GM18951 (cell line): Measurements from ENCODE around the gene HIVEP2.

Experiments
- POLR2A ChIP-seq: IDR thresholded peaks from 4 replicates; pipeline ENCODE4 v1.6.1; 2011; ENCODE audit warnings: mild to moderate bottlenecking; ENCODE audit not compliant: insufficient read length, insufficient read depth; ENCODE audit errors: extremely low read depth
- in situ Hi-C: fragments of 300-500 bp; cut with MboI; formaldehyde crosslinking; loops from one replicate; pipeline ENCODE4 v1.12.0; 2022; ENCODE audit warnings: low sequenced_read_pairs, mixed read lengths, inconsistent platforms; ENCODE audit not compliant: unreplicated experiment

The HIVEP2 gene

DNA sequence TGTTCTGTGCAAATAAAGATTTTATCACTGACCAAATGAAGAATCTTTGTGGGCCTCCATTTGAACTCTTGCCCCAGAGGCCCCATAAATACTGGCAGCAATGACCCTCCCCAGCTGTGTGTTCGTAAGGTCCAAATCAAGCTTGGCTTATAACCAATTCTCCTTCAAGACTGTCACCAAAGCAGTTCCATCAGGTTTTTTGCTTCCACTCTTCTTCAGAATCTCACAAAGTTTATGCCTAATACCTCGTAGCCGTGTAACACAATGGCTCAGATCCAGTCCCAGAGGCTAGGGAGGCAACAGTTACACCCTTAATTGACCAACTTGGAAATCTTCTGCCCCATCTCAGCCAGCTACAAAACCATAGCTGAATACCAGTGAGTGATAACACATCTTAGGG lies 120.5 kb downstream of the HIVEP2 start:
- no peak for TF ChIP-seq POLR2A
- in situ Hi-C loops: no loop called here

DNA sequence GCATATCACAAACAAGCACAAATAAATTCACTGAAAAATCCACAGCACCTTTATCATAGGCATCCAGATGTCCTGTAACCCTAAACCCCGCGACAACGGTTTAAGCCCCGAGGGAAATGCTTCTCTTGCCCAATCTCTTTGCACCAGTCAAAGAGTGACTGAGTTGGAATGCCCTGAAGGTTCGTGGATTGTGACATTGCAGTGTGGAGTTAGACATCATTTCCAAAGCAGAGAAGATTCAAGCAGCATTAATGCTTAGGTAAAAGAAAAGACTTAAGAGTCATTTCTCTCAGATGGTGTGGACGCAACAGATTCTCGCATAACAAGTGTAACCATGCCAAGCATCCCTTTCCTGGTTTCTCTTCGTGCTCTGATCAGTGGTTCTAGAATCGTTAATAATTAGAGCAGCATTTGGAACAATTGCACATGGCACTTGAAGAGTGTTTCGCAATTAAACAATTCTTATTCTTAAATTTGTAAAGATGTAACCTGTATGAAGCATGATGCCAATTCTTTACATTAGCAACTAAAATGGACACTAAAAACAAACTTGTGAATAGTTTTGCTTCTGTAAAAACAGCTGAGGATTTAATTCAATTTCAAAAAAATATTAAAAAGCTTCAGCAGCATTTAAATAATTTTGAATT lies 121.6 kb downstream of the HIVEP2 start:
- in situ Hi-C loops: no loop called here
- no peak for TF ChIP-seq POLR2A

DNA sequence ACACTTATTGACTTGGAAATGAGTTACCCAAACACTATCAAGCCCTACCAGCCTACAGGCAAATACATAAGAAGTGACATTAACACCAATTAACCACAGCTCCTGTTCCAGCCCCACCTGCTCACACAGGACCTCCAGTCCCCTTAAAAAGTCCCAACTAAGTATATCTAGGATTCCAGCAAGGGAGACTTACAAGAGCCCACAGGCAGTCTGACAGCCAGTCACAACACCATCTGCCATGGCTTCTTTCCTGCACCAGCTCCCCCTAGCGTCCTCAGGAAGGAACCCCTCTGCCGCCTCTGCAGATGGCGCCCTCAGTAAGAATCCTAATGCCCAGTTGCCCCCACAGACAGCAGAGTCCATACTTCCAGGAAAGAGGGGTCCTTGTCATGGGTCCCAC lies 122.1 kb downstream of the HIVEP2 start:
- no peak for TF ChIP-seq POLR2A
- in situ Hi-C loops: no loop called here

DNA sequence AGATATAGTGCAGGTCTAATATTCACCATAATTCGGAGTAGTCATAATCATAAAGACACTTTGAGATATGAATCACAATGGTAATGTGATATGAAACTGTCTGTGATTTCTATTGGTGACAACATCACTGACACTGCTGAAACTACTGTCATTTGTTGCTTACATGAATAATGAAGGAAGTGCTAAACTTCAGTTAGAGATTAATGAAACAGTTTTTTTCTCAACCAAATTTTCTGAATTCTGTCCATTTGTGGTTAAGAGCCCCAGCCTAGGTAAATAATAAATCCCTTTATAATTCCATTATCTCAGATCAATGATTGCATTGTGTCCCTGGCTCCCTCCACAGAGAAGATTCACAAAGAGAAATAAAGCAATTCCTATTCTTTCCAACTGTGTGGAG lies 122.6 kb downstream of the HIVEP2 start:
- in situ Hi-C loops: no loop called here
- TF ChIP-seq POLR2A: no peak

DNA sequence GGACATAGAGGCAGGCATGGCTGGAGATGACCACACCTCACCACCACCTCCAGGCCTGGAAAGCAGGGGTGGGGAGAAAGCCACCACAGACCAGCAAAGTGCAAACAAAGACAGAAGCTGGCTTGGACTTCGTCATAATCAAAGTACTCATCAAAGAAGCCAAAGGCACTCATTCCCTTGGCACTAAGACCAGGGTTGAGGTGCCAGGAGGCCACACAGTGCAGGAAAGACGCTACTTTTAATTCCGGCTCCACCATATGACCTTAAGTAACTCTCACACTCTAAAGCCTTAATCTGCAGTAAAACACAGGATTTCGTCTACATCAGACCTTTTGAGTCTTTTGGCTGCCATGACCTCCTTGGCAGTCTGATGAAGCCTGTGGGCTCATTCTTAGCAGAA lies 123.1 kb downstream of the HIVEP2 start:
- no peak for TF ChIP-seq POLR2A
- in situ Hi-C loops: no loop called here

DNA sequence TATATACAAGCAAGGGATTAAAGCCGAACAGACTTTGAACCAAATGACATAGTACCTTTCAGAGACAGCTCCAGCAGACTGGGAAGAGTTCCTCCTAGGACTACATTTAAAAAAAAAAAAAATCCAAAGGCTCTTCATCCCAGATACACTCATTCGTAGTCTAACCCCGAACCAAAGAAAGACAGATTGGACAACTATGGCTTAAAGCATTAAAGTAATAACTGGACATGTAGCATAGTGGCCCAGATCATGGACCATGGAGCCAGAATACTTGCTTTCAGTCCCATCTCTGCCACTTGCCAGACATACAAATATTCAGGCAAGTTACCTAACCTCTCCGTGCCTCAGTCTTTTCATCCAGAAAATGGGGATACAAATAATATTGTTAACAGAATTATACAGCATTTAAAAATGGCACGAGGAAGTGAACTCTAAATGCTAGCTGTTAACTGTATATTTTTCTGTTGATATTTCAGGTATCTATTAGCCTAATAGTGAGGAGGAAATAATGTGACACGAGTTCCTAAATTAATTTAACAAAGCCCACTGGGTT lies 123.7 kb downstream of the HIVEP2 start:
- TF ChIP-seq POLR2A: no peak
- in situ Hi-C loops: no loop called here

DNA sequence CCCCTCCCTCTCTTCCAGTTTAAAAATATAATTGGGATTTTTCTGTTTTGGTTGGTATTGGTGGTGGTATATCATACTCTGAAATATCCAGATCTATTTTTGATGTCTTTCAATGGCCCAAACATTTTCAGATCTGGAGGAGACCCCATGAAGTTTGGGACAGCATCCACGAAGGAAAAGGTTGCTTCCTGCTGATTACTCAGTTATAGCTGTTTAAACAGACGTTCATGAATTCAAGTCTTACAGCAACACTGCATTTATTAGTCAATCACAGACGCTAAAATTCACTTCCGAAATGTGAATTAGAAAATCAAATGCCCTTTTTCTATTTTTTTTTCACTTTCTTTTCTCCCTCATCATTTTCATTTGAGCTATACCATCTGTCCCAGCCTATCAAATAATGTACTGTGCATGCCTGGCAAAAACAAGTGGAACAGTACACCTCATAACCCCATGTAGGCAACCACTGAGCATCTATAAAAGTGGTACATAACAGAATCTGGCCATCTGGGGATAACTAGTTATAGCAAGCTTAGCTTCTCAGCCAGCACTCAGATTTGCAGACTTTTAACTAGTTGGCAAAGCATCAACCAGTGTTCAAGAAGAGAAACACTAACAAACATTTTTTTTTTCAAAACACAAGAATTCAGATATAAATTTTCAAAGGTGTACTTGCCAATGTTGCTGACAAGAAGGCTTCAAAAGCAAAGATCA lies 124.5 kb downstream of the HIVEP2 start:
- in situ Hi-C loops: no loop called here
- TF ChIP-seq POLR2A: no peak

DNA sequence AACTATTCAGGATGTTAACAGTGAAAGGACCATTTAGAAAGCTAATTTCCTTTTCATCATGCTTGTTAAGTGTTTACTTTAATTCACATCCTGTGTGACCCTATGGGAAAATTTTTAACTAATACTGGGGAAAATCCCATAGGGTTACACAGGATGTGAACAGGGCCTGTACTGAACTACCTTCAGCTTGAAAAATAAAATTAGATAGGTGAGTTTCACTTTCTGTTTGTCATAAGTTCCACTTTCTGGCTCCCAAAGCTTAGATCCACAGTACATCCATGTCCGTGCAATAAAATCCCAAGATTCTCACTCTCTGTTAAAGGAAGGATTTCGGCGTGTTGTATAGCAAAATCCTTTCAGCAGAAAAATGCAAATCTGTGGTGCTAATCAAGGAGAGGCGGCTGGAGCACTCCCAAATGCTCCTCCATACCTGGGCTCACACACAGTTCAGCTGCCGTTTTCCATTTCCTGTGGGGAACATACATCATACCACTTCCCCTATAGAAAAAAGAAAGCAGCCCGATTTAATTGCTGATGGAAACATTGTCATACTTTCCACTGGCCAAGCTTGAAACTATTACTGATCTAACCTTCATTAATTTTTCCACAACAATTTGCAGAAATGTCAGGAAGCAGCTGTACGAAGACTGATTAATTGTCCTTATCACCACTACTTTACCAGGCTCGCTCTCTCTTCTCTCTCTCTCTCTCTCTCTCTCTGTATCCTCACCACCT lies 125.2 kb downstream of the HIVEP2 start:
- in situ Hi-C loops: no loop called here
- TF ChIP-seq POLR2A: no peak

DNA sequence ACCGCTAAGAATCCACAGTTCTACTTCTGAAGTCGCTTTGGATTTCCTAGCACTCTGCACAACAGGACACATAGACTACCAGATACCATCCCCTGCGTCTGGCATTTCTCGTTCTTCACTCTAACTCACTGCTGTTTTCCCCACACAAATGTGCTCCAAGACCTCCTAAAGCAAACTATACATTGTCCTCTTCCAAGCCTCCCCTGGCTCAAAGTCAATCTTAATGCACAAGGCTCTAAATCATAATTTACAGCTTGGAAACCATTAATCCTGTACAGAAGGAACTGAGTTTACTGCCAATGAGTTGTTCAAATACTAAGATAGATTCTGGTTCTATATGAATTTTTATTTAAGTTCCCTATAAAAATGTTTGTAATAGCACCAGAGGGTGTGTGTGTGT lies 128.5 kb downstream of the HIVEP2 start:
- in situ Hi-C loops: no loop called here
- no peak for TF ChIP-seq POLR2A

DNA sequence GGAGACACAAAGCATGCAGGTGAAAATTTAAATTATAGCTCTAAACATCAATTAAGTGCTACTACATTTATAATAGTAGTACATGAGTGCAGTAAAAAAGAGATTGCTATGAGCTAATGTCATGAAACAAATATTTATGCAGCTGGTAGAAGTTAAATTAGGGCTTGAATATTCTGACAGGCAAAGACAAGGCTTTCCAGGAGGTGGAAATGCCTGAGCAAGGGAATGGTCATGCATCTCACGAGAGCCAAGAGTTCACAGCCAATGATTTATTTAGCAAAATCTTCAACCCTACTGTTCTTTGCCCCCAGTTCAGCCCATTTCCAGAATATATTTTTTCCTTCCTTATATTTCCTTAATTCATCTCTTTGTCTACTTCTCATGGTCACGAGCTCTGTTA lies 128.9 kb downstream of the HIVEP2 start:
- no peak for TF ChIP-seq POLR2A
- in situ Hi-C loops: no loop called here

DNA sequence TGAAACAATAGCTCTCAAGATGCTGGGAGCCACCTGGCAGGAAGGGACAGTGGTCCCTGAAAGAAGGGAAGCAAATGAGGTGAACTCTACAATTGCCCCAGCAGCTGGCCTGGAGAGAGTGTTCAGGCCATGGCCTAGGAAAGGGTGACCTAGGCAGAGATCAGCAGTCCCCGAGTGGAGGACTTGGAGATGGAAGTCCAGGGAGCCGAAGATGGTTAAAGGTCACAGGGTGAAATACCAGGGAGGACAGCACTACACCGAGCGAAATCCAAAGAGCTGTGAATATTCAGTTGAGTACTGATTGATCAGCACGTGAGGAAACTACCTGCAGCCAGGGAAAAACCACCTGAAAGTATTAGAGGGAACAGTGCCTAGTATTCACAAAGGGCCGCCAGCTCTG lies 133.1 kb downstream of the HIVEP2 start:
- in situ Hi-C loops: no loop called here
- no peak for TF ChIP-seq POLR2A

DNA sequence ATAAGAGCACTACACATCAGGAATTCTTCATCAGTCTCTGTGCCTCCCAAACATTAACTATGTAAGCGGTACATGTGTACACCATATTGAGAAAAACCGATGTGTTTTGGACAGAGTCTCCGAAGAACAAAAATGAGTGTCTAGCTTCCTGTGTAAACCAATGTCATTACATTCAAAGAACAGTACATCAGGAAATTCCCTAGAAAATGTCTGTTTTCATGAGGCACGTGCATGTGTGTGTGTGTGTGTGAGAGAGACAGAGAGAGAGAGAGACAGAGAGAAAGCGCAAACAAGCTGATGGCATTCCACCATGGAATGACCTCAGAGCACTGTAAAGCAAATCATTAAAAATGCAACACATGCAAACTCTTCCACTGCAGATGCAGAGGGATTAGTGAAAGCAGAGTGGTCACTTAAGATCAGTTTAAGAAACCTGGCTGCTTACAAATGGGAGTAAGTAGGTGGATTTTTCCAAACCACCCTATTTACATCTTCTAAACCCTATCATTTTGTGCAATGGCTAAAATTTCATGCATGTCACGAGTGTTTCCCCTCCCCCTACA lies 133.9 kb downstream of the HIVEP2 start:
- TF ChIP-seq POLR2A: no peak
- in situ Hi-C loops: no loop called here

DNA sequence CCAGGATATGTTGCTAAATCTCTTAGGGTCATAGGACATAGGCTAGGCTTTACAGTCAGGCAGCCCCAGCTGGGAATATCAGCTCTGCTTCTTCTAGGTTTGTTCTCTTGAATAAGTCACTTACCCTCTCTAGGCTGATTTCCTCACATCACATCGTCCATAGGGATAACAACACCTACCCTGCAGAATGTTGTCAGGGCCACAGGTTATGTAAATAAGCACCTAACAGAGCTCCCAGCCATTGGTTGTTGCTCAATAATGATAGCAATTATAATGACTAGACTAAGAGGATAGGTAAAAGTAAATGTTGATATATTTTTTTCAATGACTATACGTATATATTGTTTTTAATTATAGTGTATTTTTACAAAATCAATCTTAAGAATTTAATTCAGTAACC lies 135.0 kb downstream of the HIVEP2 start:
- no peak for TF ChIP-seq POLR2A

DNA sequence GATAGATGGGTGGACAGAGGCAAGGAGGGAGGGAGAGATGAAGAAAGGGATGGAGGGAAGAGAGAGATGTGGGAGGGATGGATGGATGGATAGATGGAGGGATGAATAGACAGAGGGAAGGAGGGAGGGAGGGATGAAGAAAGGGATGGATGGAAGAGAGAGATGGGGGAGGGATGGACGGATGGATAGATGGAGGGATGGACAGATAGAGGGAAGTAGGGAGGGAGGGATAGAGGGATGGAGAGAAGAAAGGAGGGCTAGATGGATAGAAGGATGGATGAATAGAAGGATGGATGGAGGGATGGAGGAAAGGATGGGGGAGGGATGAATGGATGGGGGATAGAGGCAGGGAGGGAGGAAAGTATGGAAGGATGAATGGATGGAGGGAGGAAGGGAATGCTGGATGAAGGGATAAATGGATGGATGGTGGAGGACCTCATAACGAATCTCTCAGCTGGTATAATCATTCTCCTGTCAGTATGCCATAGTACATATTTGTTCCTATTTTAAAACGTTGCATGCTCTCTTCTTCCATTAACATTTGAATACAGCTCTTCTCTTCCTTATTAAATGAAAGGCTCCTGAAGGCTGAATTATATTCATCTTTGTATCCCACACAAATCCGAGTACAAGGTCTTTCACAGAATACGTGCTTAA lies 136.4 kb downstream of the HIVEP2 start:
- no peak for TF ChIP-seq POLR2A
- in situ Hi-C loops: no loop called here

More for the DNA sequence above, 135.0 kb downstream of the HIVEP2 start:
- in situ Hi-C loops: no loop called here
